ENCODE results near the gene POU3F1.
"Not testable (repeated sequence)": the region's sequence is repeated elsewhere in the genome, so short reads cannot be mapped to it uniquely, and the experiment has no call there.

POU3F1 gene

DNA sequence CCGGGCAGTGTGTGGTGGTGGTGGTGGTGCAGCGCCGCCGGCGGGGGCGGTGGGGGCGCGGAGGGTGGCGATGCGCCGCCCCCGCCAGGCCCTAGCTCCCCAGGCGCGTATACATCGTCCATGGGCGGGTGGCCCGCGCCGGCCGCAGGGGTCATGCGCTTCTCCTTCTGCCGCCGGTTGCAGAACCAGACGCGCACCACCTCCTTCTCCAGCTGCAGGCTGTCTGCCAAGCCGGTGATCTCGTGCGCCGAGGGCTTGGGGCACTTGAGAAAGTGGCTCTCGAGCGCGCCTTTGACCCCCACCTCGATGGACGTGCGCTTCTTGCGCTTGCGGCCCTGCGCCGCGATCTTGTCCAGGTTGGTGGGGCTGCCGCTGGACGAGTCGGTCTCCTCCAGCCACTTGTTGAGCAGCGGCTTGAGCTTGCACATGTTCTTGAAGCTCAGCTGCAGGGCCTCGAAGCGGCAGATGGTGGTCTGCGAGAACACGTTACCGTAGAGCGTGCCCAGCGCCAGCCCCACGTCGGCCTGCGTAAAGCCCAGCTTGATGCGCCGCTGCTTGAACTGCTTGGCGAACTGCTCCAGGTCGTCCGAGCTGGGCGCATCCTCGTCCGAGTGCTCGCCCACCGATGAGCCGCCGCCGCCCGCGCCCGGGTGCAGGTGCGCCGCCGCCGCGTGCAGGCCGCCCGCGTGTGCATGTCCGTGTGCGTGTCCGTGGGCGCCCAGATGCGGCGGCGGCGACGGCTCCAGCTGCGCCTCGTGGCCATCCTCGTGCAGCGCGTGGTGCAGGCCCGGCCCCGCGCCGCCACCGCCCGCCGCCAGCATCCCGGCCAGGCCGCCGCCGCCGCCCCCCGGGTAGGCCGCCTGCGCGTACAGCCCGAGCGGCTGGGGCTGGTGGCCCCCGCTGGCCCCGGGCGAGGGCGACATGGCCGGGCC lies 926 bp downstream of the POU3F1 start:
- no peak for DNase-seq

GRCh38 chr1:38044221-38045215 lies 2.1 kb downstream of the POU3F1 start:
- no peak for DNase-seq

DNA sequence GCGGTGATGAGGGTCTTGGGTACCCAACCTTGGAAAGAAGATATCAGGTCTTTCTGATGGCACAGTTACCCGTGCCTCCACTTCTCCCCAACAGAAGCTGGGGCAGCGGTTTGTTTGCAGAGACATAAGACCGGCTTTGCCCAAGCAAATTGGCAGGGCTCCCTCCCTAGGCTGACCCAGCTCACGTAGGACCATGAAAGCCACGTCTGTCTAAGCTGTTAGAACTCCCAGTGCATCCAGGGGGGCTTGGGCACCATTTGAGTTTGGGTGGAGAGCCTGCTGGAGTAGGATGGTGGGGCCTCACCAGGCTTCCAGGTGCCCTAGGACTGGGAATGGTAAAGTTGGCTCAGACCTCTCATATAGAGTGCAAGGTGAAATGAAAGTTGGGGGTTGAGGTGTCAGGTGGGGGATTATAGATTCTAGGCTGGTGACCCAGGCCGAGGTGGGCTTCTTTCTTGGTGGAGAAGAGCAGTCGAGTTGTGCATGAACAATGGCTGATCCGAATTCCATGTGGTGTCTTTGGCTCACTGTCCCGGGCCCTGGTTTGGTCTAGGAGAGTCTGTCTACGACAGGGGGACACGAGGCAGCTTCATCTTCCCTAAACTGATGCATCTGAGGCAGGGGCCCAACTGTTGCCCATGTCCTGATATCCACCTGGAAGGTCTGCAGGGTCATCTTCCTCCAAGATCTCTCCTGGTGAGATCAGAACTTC lies 3.4 kb downstream of the POU3F1 start:
- DNase-seq, result no peak

DNA sequence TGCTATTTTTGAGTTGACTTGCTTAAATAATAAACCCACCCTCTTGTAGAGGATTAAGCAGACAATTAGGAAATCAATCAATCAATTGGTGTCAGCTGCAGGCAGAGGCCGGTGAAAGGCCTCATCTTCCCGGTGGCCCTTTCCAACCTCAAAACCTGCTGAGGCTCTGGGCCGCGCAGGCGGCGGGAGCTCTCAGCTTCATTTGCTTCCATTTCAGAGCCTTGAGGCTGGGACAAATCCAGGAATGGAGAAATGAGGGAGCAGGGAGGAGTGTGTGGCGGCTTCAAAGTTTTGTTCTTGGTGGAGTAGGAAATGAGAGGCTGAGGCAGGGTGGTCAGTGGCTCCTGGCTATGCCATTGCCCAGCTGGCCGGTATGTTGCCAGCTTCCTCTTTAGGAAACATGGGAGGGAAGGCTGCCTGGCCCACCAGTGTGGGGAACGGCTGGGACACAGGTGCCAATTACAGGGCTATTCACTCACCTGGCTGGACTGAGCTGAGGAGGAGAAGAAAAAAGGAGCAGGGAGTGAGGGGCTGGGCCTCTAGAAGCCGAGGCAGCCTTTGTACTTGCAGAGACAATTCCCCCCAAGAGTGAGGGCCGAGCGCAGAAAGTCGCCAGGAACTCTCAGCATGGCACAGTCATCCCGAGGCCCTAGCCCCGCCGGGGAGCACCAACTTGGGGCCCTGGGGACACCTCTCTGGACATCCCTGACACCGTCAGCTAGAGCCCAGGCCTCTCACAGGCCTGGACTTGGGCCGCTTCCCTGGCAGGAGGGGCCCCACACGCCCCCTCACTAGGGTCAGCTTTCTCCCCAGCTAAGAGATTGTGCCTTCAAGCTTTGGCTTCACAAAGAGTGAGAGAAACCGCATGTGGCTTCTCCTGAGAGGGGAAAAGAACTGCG lies 4.4 kb downstream of the POU3F1 start:
- DNase-seq, result no peak

DNA sequence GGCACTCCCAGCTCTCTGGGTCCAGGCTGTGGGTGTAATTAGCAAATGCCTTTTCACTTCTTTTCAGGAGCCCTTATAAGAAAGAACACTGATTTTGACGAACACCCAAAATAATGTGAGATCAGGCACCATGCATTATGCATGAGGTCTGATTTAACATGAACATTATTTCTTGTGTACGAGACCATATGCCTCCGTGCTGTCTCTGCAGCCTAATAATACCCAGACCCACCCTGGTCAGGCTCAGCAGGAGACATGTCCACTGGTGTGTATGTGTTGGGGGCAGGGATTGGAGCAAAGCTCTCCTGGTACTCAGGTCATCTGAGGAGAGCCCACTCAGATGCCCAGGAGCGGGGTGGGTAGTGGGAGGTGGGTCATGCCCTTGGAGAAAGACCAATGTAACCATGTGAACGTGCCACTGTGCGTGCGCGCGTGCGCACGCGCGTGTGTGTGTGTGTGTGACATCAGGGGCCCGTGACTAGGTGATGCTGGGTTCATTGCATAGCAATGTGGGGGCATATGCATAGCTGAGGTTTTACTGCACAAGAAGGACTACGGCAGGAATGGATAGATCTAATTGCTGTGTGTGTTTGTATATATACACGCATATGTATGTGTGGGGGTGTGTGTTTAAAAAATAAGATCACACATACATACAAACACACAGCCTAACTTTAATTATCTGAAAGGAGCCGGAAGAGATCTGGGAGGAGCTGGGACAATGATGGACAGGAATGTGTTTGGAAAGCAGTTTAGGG lies 7.1 kb downstream of the POU3F1 start:
- DNase-seq, result no peak

DNA sequence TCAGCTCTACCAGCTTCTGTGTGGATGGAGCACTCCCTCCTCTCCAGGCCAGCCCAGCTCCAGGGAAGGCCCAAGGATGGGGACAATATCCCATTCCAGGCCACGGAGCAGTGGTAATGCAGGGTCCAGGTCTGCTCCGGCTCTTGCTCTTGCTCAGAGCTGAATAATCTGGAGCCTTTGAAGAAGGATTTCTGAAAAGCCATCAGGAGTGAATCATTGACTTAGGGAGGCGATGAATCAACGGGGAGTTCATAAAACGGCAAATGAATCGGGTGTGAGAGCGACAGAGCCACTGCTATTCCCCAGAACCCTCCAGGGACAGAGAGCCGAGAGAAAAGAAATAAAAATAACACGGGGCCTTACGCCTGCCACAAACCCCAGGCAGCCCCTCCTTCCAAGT lies 7.7 kb downstream of the POU3F1 start:
- DNase-seq, result no peak

DNA sequence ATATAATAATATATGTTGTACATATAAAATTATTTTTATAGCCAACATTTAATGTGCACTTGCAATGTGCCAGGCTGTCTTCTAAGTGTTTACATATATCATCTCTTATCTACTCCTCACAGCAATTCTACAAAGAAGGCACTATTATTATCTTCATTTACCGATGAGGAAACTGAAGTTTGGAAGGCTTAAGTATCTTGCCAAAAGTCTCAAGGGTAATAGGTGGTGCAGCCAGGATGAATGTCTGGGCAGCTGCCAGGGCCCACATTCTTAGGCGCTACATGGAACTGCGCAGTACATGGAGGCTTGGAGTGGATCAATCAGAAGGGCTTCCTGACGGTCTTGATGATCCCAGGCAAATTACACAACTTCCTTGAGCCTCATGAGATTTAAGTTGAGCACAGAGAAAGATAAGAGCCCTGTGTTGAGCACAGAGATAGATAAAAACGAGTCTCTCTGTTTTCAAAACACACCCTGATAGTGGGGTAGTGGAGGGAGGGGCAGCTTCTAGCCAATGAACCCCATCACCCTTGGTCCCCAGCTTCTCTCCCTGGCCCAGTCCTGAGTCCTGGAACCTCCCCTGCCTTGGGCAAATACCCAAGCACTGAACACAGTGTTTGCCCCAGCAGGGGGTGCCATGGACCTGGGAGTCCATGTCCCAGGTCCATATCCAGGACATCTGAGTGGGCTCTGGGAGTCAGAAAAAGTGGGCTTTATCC lies 9.2 kb downstream of the POU3F1 start:
- no peak for DNase-seq

- no peak for DNase-seq
Observed at GRCh38 chr1:38034871-38035270, 11.7 kb downstream of the POU3F1 start.

- DNase-seq, result not testable (repeated sequence)
Observed at GRCh38 chr1:38032992-38033391, 13.6 kb downstream of the POU3F1 start.

DNA sequence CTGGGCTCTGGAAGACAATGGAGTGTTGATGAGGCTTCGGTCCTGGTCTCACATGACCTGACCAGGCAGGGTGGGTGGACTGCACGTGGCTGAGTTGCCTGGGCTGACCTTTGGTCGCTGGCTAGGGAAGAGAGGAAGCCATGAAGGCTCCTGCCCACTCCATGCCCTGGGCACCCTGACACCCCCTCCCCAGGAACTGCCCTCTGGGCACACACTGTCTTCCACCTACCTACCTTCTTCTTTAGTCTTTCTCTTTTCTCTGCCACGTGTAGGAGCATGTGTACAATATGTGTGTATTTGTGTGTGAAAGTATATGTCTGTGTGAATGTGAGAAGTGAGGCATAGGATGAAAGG lies 15.1 kb downstream of the POU3F1 start:
- no peak for DNase-seq

DNA sequence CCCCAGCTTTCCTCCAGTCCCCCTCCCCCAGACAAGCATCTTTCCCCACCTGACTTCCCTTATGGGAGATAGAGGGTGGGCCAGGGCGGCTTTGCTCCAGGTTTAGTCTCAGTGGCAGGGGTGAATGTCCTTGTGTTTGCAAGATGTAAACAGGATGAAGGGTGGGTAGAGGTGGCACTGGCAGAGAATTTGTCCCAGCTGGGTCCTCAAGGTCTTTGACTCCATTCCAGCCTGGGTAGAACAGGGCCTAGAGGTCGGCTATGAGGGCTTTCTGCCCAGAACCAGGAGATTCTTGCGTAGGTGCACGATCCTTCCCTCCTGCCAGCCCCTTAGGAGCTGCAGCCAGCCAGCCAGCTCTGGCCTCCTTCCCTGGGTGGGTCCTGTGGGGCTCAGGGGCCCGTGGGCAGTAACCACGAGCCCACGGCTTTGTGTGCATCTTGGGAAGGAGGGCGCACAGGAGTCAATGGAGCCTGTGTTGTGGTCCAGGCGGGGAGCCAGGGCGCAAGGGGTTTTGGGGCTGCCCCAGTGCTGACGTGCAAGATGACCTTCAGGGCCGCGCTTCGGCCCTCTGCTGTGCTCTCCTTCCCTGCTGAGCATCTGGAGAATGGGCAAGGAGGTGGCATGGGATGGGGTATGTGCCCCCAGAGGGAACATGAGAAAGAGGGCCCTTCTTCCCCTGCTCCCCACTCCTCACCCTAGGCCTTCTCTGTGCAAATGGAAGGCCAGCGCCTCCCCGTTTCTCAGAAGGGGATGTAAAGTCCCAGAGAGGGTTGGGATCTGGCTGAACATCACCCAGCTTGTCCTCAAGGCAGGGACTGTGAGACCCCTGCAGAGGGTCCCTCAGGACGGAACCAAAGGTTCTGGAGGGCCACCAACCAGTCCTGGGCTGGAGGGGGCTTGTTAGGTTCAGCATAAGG lies 15.7 kb downstream of the POU3F1 start:
- DNase-seq, result no peak

DNA sequence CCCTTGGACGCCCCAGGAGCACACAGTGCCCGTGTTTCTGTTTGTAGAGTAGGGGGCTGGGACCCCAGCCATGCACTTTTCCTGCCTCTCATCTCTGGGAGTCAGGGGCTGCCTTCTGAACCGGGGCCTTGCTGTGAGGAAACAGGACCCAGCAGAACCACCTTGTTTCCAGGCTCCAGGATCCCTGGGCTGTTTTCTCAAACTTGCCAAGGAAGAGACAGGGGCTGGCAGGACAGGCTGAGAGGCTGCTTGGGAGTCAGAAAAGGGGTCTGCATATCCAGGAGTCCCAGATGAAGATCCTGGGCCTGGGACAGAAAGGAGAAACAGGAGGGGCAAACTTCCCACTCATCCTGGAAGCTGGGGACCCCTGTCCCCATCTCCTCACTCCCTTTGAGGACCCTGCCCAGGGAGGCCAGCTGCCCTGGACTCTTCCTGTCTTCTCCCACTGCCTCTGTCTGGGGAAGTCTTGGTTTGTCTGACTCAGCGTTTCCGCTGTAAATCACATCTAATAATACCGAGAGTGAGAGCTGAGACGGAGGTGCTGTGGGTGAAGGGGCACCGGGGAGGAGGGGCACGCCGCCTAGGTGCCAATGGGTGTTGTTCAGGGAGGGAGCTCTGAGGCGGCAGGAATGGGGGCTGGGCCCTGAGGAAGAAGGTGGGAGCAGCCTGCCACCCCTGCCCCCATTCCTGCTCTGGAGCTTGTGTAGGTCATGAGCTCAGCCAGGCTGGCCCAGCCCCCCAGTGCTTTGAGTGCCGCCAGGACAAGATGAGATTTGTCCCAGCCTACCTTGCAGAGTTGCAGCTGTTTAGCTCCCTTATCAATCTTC lies 16.7 kb downstream of the POU3F1 start:
- peak; percentile 52 for DNase-seq

GRCh38 chr1:38029081-38029681 lies 17.4 kb downstream of the POU3F1 start:
- DNase-seq, result no peak

DNA sequence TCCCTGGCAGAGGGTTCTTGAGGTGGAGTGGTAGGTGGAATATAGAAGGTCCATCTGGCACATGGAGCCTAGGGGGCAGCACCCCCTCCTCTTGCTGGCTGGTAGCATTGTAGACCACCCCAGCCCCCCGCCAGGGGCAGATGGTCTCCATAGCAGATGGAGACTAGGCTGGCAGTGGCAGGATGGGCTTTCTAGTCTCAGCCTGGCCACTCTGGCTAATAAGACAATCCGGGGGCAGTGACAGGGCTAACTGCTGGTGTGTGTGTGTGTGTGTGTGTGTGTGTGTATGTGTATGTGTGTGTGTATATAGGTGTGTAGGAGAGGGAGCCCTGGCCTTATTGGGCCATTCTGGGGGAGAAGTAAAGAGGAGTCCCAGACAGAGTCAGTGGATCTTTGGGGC lies 17.9 kb downstream of the POU3F1 start:
- DNase-seq, result no peak

GRCh38 chr1:38028105-38028591 lies 18.4 kb downstream of the POU3F1 start:
- DNase-seq, result no peak

GRCh38 chr1:38027201-38028104 lies 19.1 kb downstream of the POU3F1 start:
- DNase-seq, result no peak

All from activated CD8-positive, alpha-beta memory T cell treated with anti-CD3 and anti-CD28 coated beads, Interleukin-2, amount 50 U/mL, for 4 hours (primary cell).